HuH-7.5 (cell line): ENCODE measurements around the gene COL11A2.
"Not testable (repeated sequence)": the region's sequence is repeated elsewhere in the genome, so short reads cannot be mapped to it uniquely, and the experiment has no call there.

Experiments used
- DNase-seq: peaks from one replicate; pipeline ENCODE4 v3.0.0; 2011; ENCODE audit warnings: low spot score

COL11A2 gene

DNA sequence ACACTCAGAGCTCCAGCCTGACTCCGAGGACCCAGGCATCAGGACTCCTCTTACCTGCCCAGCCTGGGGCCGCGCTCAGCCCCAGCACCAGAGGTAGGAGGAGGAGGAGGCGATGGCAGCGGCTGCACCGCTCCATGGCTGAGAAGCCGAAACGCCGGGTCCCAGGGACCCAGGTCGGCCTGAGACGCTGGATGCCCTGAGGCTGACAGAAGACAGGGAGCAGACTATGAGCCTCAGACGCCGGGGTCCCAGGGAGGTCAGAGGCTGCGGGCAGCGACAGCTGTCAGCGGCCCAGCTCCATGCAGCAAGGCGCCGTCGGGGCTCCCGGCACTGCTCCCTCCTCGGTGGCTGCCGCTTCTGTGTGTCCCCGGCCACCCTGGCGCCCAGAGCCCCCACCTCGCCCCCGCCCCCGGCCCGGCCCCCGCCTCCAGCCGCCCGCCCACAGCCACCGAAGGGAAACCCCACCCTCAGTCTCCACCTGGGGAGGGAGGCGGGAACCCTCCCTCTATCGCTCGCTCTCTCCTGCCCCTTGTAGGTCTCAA is at the start of gene COL11A2:
TSS of gene COL11A2 (minus strand) at position 363 of the 542 bp plus-strand sequence. CDS start at position 136, 227 bp downstream.
- DNase-seq = no peak

DNA sequence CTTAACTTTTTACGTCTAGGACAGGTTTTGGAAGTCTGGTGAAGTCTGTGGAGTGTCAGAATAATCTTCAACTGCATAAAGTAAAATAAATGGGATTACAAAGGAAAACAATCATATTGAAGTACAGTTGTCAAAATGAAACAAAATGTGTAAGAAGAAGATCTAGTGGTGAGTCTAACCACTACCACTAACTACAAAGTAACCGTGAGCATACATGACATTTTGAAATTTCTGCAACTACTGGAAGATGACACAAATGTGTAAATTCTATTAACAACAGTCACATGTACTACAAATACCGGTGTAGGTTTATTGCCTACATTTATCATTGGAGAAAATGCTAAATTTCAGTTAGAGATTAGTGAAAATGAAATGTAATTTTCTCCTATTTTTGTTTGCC is 49.7 kb upstream of the COL11A2 start:
- DNase-seq = no peak

DNA sequence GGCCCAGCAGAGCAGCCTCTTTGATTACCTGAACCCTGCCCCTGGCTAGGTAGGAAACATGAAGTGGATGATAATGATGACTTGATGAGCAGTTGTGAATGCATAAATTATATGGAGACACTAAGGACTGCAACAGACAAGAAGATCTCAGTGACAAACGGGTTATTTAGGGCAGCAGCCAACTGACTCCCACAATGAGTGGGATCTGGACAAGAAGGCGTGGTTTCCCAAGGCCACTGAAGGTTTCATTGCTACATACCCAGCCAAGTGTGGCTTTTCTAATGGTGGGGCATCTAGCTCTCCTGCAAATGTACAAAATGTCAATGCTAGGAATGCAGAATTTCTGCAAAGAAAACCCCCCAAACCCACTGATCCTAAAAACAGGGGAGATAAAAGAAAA is 45.5 kb upstream of the COL11A2 start:
- DNase-seq = no peak

DNA sequence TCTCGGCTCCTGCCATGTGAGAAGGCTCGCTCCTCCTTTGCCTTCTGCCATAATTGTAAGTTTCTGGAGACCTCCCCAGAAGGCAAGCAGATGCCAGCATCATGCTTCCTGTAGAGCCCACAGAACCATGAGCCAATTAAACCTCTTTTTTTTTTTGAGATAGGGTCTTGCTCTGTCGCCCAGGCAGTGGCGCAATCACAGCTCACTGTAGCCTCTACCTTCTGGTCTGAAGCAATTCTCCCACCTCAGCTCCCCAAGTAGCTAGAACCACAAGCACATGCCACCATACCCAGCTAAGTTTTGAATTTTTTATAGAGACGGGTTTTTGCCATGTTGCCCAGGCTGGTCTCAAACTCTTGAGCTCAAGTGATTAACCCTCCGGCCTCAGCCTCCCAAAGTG is 44.6 kb upstream of the COL11A2 start:
- no peak for DNase-seq

- no peak for DNase-seq
Measured at GRCh38 chr6:33236328-33236727, 44.1 kb upstream of the COL11A2 start.

DNA sequence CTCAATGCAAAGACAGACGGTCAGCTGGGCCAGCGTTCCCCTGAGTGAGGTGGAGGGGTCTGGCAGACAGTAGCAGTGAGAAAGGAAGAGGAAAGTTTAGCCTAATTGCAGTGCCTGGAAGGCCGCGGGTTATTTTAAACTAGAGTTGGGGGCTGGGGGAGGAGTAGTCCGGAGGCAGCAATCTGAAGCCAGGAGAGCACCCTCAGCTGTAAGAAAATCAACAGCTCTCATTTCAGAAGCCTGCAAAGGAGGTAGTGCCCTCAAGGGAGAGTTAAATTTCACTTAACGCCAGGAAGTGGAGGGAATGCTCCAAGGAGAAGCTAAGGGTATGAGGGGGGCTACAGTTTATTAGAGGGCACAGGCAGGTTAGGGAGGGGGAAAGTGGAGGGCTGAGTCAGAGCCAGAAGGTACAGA is 43.0 kb upstream of the COL11A2 start:
- no peak for DNase-seq

DNA sequence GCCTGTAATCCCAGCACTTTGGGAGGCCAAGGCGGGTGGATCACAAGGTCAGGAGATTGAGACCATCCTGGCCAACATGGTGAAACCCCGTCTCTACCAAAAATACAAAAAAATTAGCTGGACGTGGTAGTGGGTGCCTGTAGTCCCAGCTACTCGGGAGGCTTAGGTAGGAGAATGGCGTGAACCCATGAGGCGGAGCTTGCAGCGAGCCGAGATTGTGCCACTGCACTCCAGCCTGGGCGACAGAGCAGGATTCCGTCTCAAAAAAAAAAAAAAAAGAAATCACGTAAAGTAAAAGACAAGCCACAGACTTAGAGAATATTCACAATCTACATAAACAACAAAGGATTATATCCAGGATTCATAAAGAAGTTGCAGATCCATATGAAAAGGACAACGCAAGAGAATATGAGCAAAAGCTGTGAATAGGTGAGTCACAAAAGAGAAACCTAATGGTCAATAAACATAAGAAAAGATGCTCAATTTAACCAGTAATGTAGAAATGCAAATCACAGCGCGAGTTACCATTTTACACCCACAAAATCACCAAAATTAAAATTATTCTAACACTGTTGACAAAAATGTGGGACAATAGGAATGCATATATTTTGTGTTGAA is 34.3 kb upstream of the COL11A2 start:
- not testable (repeated sequence) for DNase-seq

DNA sequence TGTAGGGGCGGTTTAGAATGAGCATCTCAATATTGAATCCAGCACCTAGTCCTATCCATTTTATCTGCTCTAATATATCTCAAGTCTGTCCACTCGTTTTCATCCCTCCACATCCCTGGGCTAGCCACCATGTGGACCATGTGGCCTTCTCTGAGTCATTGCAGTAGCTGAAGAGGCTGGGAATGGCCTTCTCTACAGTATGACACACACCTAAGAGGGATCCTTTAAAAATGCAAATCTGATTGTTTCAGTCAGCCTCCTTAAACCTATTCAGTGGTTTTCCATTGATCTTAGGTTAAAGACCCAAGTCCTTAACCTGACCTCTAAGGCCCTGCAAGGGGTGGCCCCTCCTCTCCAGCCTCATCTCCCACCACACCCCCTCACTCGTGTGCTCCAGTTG is 25.4 kb upstream of the COL11A2 start:
- DNase-seq = no peak

GRCh38 chr6:33217246-33217645 is 25.0 kb upstream of the COL11A2 start:
- no peak for DNase-seq

GRCh38 chr6:33216117-33216649 is 23.9 kb upstream of the COL11A2 start:
- DNase-seq = no peak

DNA sequence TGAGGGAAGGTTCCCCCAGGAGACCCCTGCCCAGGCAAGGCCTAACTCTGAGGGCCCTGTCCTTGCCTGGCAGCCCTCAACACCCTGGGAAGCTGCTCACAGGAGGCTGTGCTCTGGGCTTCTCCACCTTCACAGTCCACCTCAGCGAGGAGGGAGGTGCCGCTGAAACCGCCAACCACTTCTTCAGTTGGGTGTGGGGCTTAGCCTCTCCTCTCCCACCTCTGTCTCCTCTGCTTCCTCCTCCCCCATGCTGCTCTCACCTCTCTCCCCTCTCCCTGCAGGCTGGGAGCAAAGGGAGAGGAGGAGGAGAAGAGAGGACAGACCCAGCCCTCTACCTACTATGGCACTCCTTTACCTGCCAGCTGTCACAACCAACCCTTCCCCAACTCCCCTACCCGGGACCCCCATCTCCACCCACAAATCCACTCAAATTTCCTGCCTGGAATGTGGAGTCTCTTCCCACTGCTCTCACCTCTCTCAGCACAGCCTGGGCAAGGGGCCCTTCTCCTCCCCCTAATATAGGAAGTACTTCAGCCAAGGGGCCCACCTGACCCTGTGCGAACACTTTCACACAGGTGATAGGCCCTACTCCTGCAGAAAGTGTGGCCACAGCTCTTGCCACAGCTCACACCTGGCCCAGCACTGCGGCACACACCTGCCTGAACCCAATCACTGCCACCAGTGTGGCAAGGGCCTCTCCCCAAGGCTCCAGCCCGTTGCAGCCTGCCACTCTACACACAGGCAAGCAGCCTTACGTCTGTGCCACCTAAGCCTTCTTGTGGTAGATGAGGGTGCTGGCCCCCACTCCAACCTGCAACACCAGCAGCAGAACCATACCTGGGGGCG is 23.2 kb upstream of the COL11A2 start:
- DNase-seq = no peak

- DNase-seq = no peak
Measured at GRCh38 chr6:33213989-33214335, 21.7 kb upstream of the COL11A2 start.

GRCh38 chr6:33213166-33213988 is 21.1 kb upstream of the COL11A2 start:
- DNase-seq = no peak

DNA sequence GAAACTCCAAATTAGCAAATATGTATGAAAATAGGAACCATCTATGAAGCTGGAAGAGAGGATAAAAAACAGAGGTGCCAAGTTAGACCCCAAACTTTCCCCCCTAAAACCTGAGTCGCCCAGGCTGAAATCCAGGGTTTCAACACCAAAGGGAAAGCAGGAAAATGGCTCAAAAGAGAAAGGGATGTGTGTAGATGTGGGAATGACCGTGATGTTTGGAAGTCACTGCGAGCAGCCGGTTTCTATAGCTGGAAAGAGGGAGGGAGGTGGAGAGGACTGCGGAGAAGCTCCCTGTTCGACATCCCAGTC is 20.5 kb upstream of the COL11A2 start:
- peak; percentile 1 for DNase-seq

DNA sequence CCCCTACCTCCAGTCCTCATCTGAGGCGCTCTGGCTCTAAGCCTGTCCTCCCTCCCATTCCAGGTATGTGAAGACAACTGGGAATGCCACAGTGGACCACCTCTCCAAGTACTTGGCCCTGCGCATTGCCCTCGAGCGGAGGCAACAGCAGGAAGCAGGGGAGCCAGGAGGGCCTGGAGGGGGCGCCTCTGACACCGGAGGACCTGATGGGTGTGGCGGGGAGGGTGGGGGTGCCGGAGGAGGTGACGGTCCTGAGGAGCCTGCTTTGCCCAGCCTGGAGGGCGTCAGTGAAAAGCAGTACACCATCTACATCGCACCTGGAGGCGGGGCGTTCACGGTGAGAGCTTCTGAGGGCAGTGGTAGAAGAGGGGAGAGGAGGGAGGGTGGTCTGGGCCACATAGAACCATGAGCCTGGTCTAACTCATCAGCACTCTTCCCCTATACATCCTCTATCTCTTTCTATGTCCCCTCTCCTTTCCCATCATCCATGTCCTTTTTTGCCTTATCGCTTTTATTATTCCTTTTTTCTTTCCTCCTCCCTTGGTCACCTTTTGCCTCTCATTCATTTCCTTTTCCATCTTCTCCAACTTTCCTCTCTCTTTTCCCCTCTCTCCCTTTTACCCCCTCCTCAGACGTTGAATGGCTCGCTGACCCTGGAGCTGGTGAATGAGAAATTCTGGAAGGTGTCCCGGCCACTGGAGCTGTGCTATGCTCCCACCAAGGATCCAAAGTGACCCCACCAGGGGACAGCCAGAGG is 19.6 kb upstream of the COL11A2 start:
- DNase-seq = peak; percentile 7

- no peak for DNase-seq
Measured at GRCh38 chr6:33211136-33211535, 18.9 kb upstream of the COL11A2 start.

DNA sequence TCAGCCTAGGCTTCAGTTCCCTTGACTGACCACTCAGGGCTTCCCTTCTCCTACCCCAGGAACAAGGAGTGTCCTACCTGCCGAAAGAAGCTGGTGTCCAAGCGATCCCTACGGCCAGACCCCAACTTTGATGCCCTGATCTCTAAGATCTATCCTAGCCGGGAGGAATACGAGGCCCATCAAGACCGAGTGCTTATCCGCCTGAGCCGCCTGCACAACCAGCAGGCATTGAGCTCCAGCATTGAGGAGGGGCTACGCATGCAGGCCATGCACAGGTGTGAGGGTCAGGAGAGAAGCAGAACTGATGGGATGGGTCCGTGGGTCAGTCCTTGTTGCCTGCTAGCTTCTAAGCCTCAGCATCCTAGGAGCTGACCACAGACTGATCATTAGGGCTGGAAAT is 17.6 kb upstream of the COL11A2 start:
- DNase-seq = peak; percentile 2

GRCh38 chr6:33208091-33208967 is 16.1 kb upstream of the COL11A2 start, which contains the start of gene RING1:
Gene RING1, plus strand, starts transcription at chr6:33208500. Its CDS starts 323 bp downstream, at chr6:33208823.
- peak; percentile 86 for DNase-seq

- DNase-seq = peak; percentile 52
Measured at GRCh38 chr6:33207552-33208090, 15.4 kb upstream of the COL11A2 start.

- peak; percentile 3 for DNase-seq
Measured at GRCh38 chr6:33206864-33207551, 14.7 kb upstream of the COL11A2 start.
